Activated naive CD8-positive, alpha-beta T cell treated with anti-CD3 and anti-CD28 coated beads, Interleukin-2, amount 50 U/mL, for 24 hours (primary cell): ENCODE data around the gene MTAP.
A peak's percentile ranks its signal among the peaks of the same experiment; 100 is the strongest.

Experiments
- ATAC-seq: fragments of 150-1000 bp; cut with Tn5 transposase; one replicate; pipeline ENCODE4 v1.10.0; 2021
- DNase-seq: peaks from one replicate; pipeline ENCODE4 v3.0.0; 2021
- H3K27ac Mint-ChIP-seq: one replicate; pipeline ENCODE4 v1.8.0; 2021; ENCODE audit warnings: mild to moderate bottlenecking, mixed read lengths
- H3K27me3 Mint-ChIP-seq: one replicate; pipeline ENCODE4 v1.8.0; 2021; ENCODE audit warnings: mixed read lengths
- H3K36me3 Mint-ChIP-seq: one replicate; pipeline ENCODE4 v1.8.0; 2021; ENCODE audit warnings: low read depth, mixed read lengths
- H3K4me1 Mint-ChIP-seq: one replicate; pipeline ENCODE4 v1.8.0; 2021; ENCODE audit warnings: mixed read lengths
- H3K4me3 Mint-ChIP-seq: one replicate; pipeline ENCODE4 v1.8.0; 2021; ENCODE audit warnings: mild to moderate bottlenecking, moderate library complexity, mixed read lengths
- H3K9me3 Mint-ChIP-seq: one replicate; pipeline ENCODE4 v1.8.0; 2021; ENCODE audit warnings: mixed read lengths

Gene MTAP

DNA sequence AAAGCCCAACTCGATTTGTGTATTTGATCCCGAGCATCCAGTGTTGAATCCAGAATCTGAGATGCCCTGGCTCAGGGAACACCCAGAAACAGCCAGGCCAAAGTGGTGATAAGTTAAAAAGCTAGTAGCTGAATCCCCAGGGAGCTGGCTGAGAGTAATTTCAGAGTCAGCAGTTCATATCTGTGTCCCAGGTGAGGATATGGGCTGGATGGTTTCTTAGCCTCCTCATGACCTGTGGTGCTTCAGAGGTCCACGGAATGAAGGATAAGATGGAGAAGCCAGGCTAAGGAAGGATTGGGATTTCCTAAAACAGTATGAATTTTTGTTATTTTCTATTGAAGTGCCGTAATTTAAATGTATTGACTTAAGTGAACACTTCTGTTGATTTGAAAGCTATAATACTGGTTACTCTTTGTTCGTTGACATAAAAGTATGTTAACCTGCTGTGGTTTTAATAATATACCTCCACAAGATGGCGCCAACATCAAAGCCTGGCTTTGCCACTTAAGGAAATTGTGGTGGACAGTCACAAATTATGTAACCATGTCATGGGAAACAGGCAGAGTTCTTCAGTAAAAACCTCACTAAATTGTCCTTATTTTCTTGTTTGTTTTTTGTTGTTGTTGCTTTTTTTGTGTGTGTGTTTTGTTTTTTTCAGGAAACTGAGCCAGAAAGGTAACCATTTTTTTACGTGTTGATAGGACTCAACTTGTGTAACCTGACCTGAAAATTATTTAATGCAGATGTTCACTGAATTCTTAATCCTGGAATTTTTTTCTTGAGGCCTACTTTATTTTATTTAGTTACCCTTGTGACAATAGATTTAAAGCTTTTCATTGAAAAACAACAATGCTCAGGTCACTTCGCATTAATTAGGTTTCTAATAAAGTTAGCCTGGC, 11.4 kb downstream of the MTAP start:
- no peaks in the 10 kb centered on the region for H3K9me3 Mint-ChIP-seq
- H3K36me3 Mint-ChIP-seq: peaks cover 64% of the 10 kb centered on the region
- ATAC-seq: no peak
- peaks cover 41% of the 10 kb centered on the region for H3K4me1 Mint-ChIP-seq
- DNase-seq: peak; percentile 41
- H3K27me3 Mint-ChIP-seq: no peaks in the 10 kb centered on the region
- H3K27ac Mint-ChIP-seq: no peak overlapping the region
- no peak overlapping the region for H3K4me3 Mint-ChIP-seq

DNA sequence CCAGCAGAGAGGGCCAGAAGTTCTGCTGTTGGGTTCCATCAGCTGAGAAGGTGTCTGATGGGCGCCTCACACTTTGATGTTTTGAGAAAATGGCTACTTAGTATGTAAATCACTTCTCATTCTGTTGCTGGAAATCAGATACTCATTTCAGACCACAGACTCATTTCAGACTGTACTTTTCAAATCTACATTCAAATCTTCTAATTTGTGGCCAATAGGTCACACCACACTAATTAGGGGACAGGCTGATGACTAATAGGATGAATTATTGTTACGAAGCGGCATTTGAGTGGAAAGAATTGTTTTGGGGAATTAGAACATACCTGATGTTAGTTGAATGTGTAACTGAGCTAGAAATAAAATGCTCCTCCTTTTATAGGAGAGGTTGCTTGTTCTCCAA, 13.2 kb downstream of the MTAP start:
- Mint-ChIP-seq H3K27me3 (no peaks in the 10 kb centered on the region), H3K27ac (no peak overlapping the region), H3K4me3 (no peak overlapping the region), H3K4me1 (peaks cover 28% of the 10 kb centered on the region), H3K9me3 (no peaks in the 10 kb centered on the region), H3K36me3 (peaks cover 71% of the 10 kb centered on the region)
- no peak for ATAC-seq
- no peak for DNase-seq

- no peak for DNase-seq
- Mint-ChIP-seq H3K4me3 (no peak overlapping the region), H3K36me3 (peaks cover 78% of the 10 kb centered on the region), H3K27me3 (no peaks in the 10 kb centered on the region), H3K4me1 (peaks cover 26% of the 10 kb centered on the region), H3K9me3 (no peaks in the 10 kb centered on the region), H3K27ac (no peak overlapping the region)
- no peak for ATAC-seq
Measured at GRCh38 chr9:21817176-21817575, 14.7 kb downstream of the MTAP start.

- Mint-ChIP-seq H3K36me3 (peaks cover 78% of the 10 kb centered on the region), H3K4me3 (no peak overlapping the region)
- ATAC-seq: no peak
Measured at GRCh38 chr9:21825637-21826036, 23.2 kb downstream of the MTAP start.

DNA sequence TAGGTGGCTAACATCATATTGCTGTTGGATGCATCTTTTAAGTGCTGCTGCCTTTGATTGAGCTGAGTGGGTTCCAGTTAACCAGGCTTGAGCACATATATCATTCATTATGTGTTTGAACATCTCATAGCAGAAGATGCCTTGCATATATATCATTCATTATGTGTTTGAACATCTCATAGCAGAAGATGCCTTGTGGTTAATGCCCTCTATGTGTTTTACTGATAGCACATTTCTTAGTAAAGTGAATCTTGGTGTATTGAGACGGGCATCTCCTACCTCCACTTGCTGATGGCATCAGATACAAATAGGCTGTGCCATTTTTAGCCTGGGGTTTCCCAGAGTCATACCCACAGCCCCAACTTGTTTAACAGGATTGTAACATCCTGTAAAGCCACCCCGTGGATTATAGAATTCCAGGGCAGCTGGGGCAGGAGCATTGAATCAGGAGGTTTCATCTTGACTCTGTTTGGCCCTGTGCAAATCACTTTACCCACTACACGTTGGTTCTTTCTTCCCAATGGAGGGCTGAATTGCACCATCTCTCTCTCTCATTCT, 26.5 kb downstream of the MTAP start:
- Mint-ChIP-seq H3K9me3 (no peaks in the 10 kb centered on the region), H3K27me3 (no peaks in the 10 kb centered on the region), H3K36me3 (peaks cover 78% of the 10 kb centered on the region), H3K4me1 (peaks cover 50% of the 10 kb centered on the region), H3K4me3 (no peak overlapping the region), H3K27ac (no peak overlapping the region)
- no peak for ATAC-seq
- no peak for DNase-seq

More at GRCh38 chr9:21825637-21826036, 23.2 kb downstream of the MTAP start:
- Mint-ChIP-seq H3K9me3 (no peaks in the 10 kb centered on the region), H3K4me1 (peaks cover 31% of the 10 kb centered on the region), H3K27me3 (no peaks in the 10 kb centered on the region), H3K27ac (no peak overlapping the region)
- DNase-seq: no peak

GRCh38 chr9:21830589-21830988, 28.2 kb downstream of the MTAP start:
- peaks cover 48% of the 10 kb centered on the region for H3K4me1 Mint-ChIP-seq
- ATAC-seq: peak; percentile 17
- peaks cover 77% of the 10 kb centered on the region for H3K36me3 Mint-ChIP-seq
- H3K4me3 Mint-ChIP-seq: no peak overlapping the region
- no peak for DNase-seq
- H3K27ac Mint-ChIP-seq: no peak overlapping the region
- H3K27me3 Mint-ChIP-seq: no peaks in the 10 kb centered on the region
- no peaks in the 10 kb centered on the region for H3K9me3 Mint-ChIP-seq

GRCh38 chr9:21831841-21832509, 29.5 kb downstream of the MTAP start:
- Mint-ChIP-seq H3K36me3 (peaks cover 82% of the 10 kb centered on the region), H3K27ac (peak overlapping the region; percentile 3), H3K9me3 (no peaks in the 10 kb centered on the region), H3K27me3 (no peaks in the 10 kb centered on the region), H3K4me1 (peaks cover 61% of the 10 kb centered on the region), H3K4me3 (no peak overlapping the region)
- ATAC-seq (peak; percentile 94), DNase-seq (peak; percentile 21)

DNA sequence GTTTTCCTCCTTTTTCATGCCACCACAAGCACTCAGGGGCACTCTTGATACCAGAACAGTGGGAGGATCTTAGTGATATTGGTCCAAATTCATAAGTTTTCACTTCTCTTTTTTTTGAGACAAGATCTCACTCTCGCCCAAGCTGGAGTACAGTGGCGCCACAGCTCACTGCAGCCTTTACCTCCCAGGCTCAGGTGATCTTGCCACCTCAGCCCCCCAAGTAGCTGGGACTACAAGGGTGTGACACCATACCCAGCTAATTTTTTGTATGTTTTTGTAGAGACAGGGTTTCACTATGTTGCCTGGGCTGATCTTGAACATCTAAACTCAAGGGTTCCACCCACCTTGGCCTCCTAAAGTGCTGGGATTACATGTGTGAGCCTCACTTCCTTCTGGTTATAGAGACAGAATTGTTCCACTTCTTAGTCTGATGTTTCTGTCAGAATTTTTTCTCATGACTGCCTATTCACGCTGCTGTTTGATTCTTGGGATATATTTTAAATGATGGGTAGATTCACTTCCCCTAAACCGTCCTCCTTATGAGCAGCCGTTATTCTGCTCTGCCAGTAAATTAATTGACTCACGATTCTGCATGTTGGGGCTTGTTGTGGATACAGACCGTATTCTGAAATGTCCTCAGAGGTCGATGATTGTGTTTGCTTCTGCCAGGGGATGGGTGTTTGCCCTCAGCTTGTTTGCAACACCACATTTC, 30.8 kb downstream of the MTAP start:
- no peaks in the 10 kb centered on the region for H3K27me3 Mint-ChIP-seq
- no peak overlapping the region for H3K4me3 Mint-ChIP-seq
- peaks cover 88% of the 10 kb centered on the region for H3K36me3 Mint-ChIP-seq
- H3K27ac Mint-ChIP-seq: no peak overlapping the region
- DNase-seq (no peak), ATAC-seq (no peak)
- peaks cover 65% of the 10 kb centered on the region for H3K4me1 Mint-ChIP-seq
- H3K9me3 Mint-ChIP-seq: no peaks in the 10 kb centered on the region

- Mint-ChIP-seq H3K27me3 (no peaks in the 10 kb centered on the region), H3K4me1 (peaks cover 57% of the 10 kb centered on the region), H3K36me3 (peaks cover 94% of the 10 kb centered on the region), H3K27ac (no peak overlapping the region), H3K4me3 (no peak overlapping the region), H3K9me3 (peaks cover 3% of the 10 kb centered on the region)
- DNase-seq (no peak), ATAC-seq (no peak)
Measured at GRCh38 chr9:21835121-21835520, 32.7 kb downstream of the MTAP start.

DNA sequence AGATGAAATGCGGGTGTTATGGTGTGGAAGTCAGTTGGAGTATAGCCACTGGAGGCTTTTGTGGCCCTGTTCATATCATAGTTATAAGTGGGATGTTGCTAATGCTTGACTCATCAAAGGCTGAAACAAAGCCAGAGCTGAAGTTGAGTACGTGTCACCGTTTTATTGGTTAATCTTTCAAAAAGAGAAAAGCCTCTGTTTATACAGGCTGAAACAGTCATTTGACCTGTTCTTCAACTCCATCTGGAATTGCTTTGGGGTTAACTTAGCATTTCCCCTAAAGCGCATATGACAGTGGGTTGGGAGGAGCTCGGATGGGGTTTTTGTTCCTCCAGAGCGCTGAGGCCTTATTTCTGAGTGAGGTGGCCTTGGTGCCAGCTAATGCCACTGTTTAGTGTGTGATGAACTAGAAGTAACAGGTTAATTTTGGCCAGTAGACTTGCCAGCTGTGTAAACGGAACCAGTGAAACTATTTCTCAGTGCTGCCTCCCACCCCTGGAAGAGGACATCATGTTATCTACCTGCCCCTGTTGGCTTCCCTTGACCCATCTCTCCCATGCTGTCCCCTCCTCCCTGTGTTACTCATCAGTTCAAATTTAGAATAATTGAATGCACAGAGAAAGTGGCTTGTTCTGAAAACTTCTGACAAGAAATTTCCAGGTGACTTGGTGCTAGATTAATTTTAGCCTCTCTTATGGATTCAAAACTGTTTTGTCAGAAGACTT, 34.2 kb downstream of the MTAP start:
- H3K9me3 Mint-ChIP-seq: peaks cover 8% of the 10 kb centered on the region
- DNase-seq: no peak
- no peak overlapping the region for H3K27ac Mint-ChIP-seq
- peak; percentile 51 for ATAC-seq
- H3K36me3 Mint-ChIP-seq: peaks cover 96% of the 10 kb centered on the region
- H3K4me3 Mint-ChIP-seq: no peak overlapping the region
- H3K27me3 Mint-ChIP-seq: no peaks in the 10 kb centered on the region
- peaks cover 44% of the 10 kb centered on the region for H3K4me1 Mint-ChIP-seq

- H3K9me3 Mint-ChIP-seq: peaks cover 8% of the 10 kb centered on the region
- peaks cover 35% of the 10 kb centered on the region for H3K4me1 Mint-ChIP-seq
- no peak overlapping the region for H3K27ac Mint-ChIP-seq
- H3K4me3 Mint-ChIP-seq: no peak overlapping the region
- H3K36me3 Mint-ChIP-seq: peaks cover 96% of the 10 kb centered on the region
- no peaks in the 10 kb centered on the region for H3K27me3 Mint-ChIP-seq
- DNase-seq: no peak
- ATAC-seq: no peak
Measured at GRCh38 chr9:21837501-21837900, 35.1 kb downstream of the MTAP start.

GRCh38 chr9:21840647-21841046, 38.2 kb downstream of the MTAP start:
- H3K4me3 Mint-ChIP-seq: no peak overlapping the region
- H3K27me3 Mint-ChIP-seq: no peaks in the 10 kb centered on the region
- DNase-seq: no peak
- H3K9me3 Mint-ChIP-seq: peaks cover 25% of the 10 kb centered on the region
- H3K36me3 Mint-ChIP-seq: peaks cover 92% of the 10 kb centered on the region
- H3K27ac Mint-ChIP-seq: no peak overlapping the region
- no peak for ATAC-seq
- H3K4me1 Mint-ChIP-seq: peaks cover 17% of the 10 kb centered on the region

GRCh38 chr9:21841133-21841532, 38.7 kb downstream of the MTAP start:
- peaks cover 92% of the 10 kb centered on the region for H3K36me3 Mint-ChIP-seq
- no peaks in the 10 kb centered on the region for H3K27me3 Mint-ChIP-seq
- H3K27ac Mint-ChIP-seq: no peak overlapping the region
- H3K4me3 Mint-ChIP-seq: no peak overlapping the region
- no peak for ATAC-seq
- peaks cover 30% of the 10 kb centered on the region for H3K9me3 Mint-ChIP-seq
- peaks cover 13% of the 10 kb centered on the region for H3K4me1 Mint-ChIP-seq
- DNase-seq: no peak

GRCh38 chr9:21848615-21849014, 46.2 kb downstream of the MTAP start:
- H3K27me3 Mint-ChIP-seq: no peaks in the 10 kb centered on the region
- peaks cover 21% of the 10 kb centered on the region for H3K9me3 Mint-ChIP-seq
- H3K36me3 Mint-ChIP-seq: peaks cover 82% of the 10 kb centered on the region
- ATAC-seq: no peak
- H3K4me1 Mint-ChIP-seq: peaks cover 14% of the 10 kb centered on the region
- H3K4me3 Mint-ChIP-seq: no peak overlapping the region
- no peak overlapping the region for H3K27ac Mint-ChIP-seq
- no peak for DNase-seq
